ENCODE data around the gene STPG3. TPM values are rescaled to one million over a fixed set of nuclear protein-coding genes. Genes with fewer than 3 reads are reported as not detected.

Gene STPG3
- polyA plus RNA-seq, 3 donors from 2014 or later: not detected

DNA sequence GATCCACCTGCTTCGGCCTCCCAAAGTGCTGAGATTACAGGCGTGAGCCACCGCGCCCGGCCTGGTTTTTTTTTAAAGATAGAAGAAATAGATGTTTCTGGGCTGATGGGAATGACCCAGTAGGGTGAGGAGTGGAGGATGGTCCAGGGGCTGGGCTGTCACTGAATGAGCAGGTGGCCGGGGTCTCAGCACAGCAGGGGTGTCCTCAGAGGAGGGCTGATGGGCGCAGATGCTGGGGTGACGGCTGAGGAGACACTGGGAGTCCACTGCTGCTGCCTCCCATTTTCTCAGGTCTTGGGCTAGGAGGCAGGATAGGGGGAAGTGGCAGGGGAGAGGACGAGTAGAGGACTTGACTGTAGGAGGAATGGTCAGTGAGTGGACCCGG, 24.1 kb downstream of the STPG3 start:
- H3K4me3 Mint-ChIP-seq: peak overlapping the region in 4 of 5 donors; percentile 1 to 54 (median 22)
- H3K27ac Mint-ChIP-seq: peak overlapping the region in 4 of 6 donors; percentile 10 to 45 (median 31)
- peaks cover 0 to 5% (median 0%) of the 10 kb centered on the region in 3 donors for H3K36me3 Mint-ChIP-seq
- DNase-seq: no peak
- H3K9me3 Mint-ChIP-seq: no peaks in the 10 kb centered on the region
- peaks cover 19 to 27% of the 10 kb centered on the region in 2 donors for H3K4me1 Mint-ChIP-seq
- H3K27me3 Mint-ChIP-seq (ENCODE audit: low read depth in 3 of 3): peaks cover 0 to 4% (median 4%) of the 10 kb centered on the region in 3 donors

DNA sequence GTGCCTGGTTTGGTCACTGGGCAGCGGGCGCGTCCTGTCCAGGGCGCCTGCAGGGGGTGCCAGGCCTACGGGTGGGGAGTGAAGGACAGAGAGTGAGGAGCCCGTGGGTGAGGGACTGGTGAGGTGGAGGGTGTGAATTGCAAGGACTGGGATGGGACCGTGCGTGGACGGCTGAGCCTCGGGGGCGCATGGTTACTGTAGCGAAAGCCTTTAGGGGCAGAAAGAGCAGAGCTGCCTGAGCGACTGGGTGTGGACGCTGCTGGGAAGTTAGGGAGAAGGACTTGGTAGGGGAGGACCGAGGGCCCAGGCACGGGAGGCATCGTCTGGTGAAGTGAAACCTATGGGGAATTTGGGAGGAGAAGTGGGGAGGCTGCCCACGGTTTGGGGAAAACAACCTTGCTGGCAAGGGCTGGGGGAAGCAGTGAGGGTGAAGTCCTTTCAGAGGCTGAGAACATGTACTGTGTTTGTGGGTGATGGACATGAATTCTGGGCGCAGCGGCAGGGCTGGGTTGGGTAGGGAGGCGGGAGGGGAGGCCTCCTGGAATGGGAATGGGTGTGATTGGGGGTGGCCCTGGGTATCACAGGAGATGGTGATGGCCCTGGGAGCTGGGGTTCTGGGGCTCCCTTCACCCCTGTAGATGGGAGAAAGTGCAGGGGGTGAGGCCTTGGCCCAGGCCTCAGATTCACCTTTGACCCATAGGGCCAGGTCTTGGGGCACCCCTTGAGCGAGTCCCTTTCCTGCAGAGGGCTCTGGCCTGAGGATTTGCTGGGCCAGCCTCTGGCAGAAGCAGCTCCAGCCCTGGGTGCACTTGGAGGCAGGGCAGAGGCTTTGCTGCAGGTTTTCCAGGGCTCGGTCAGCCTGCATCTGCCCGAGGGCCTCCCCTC, 24.7 kb downstream of the STPG3 start:
- Mint-ChIP-seq H3K27me3 (ENCODE audit: low read depth in 3 of 3) (peaks cover 0 to 4% (median 4%) of the 10 kb centered on the region in 3 donors), H3K4me3 (peak overlapping the region in 3 of 5 donors; percentile 1 to 22 (median 21)), H3K9me3 (no peaks in the 10 kb centered on the region)

DNA sequence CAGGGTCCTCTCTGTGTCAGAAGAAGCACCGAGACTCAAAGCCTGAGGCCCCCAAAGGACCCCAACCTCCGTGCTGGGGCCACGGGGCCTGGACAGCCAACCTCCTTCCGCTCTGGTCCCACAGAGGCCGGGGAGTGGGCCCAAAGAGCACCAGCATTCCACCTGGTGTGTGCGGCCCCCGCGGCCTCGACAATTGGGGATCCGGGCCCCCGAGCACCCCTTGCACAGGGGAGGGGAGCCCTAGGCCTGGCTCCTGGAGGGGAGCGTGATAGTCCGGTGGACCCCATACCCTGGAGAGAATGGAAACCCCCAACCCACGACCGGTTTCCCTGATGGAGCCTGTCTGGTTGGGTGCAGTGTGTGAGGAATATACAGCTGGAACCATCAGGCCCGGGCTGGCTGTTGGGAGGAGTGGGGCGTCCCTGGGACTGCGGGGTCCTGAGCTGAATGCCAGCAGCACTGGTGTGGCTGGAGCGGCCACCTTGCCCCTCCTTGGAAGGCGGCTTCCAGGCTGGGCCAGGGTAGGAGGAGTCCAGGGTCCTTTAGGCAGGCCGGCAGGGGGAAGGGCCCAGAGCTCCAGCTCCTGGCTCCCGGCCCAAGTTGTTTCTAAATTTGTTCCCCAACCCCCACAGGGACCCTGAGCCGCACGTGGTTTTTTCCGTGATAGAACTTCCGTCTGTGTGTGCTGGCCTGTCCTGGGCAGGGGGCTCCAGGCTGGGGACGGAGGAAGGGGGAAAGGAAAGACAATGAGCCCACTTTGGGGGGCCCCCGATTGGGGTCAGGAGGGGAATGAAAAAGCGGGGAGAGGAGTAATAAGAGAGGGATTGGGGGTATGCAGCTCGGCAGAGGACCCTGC, 25.6 kb downstream of the STPG3 start:
- Mint-ChIP-seq H3K36me3 (peaks cover 0 to 5% (median 0%) of the 10 kb centered on the region in 3 donors), H3K4me3 (peak overlapping the region; percentile 68 to 94 (median 89)), H3K4me1 (peaks cover 12 to 21% of the 10 kb centered on the region in 2 donors), H3K9me3 (no peaks in the 10 kb centered on the region), H3K27me3 (ENCODE audit: low read depth in 3 of 3) (peaks cover 0 to 4% (median 2%) of the 10 kb centered on the region in 3 donors), H3K27ac (peak overlapping the region in 5 of 6 donors; percentile 80 to 88 (median 81))
- no peak for DNase-seq

More for the DNA sequence above, 24.7 kb downstream of the STPG3 start:
- Mint-ChIP-seq H3K27ac (peak overlapping the region; percentile 10 to 57 (median 45)), H3K4me1 (peaks cover 19 to 28% of the 10 kb centered on the region in 2 donors), H3K36me3 (peaks cover 0 to 5% (median 0%) of the 10 kb centered on the region in 3 donors)
- DNase-seq: no peak

DNA sequence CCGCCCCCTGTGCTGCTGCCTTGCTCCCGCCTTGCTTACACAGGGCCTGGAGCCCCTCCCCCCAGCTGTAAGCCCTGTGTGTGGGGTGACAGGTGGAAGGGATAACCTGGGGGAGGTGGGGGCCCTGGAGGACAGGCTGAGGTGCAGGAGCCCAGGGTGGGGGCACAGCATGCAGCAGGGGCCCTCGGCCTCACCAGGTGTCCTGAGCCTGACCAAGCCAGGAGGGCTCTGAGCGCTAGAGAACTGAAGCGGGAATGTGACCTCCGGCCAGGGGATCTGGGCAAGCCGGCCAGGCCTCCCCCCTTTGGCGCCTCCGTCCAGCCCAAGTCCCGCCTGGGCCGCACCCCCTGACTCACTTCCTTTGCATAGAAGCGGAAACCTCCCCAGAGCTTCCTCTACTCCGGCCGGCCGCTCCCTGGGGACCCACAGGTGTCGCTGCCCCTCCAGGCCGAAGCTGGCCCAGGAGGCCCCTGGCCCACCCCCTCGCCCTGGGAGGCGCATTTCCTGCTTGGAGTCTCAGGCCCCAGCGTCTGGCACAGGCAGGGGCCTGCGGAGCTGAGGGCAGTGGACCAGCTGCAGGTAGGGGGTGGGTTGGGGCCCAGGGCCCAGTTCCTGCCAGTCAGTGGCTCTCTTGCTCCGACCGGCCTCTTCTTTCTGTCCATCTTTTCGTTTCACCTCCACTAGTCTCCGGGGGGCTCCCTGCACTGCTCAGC, 26.4 kb downstream of the STPG3 start, which contains the start of gene TOR4A:
TSS of gene TOR4A (plus strand) at position 398 of the 713 bp plus-strand sequence. CDS start 964 bp downstream, outside the sequence.
- peak; percentile 51 to 53 (median 53) for DNase-seq
- Mint-ChIP-seq H3K27ac (peak within 1 kb of the TSS; percentile 72 to 88 (median 85)), H3K9me3 (no peaks in the 10 kb centered on the region), H3K4me3 (peak within 1 kb of the TSS; percentile 89 to 94 (median 92)), H3K27me3 (ENCODE audit: low read depth in 3 of 3) (peaks cover 0 to 4% (median 2%) of the 10 kb centered on the region in 3 donors), H3K4me1 (peaks cover 14 to 22% of the 10 kb centered on the region in 2 donors), H3K36me3 (peaks cover 1 to 6% (median 2%) of the 10 kb centered on the region in 3 donors)

DNA sequence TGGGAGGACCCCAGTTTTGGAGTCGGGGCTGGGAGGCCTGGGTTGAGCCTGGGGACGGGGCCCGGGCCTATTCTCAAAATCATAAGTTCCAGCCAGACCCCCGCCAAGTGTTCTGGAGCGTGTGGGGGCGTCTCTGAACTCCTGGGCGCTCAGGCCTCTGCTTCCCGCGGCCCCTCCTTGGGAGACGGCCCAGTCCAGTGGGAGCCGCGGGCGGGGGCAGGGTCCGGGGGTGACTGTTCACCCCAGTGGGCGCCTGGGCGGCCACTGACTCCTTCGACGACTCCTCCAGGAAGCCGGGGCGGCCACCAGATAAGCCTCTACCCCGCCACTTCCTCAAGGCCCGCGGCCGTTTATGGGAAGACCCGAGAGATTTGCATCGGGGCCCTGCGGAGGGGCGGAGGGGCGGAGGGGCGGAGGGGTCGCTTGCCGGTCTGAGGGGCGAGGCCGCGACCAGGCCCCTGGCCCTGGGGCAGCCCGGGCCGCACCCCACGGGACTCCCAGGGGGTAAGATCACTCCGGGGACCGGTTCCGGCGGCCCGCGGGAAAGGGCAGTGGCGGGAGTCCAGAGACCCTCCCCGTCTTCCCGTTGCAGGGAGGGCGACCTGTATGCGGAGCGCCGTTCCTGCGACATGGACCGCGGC, 27.1 kb downstream of the STPG3 start:
- H3K36me3 Mint-ChIP-seq: peaks cover 4 to 9% (median 5%) of the 10 kb centered on the region in 3 donors
- H3K27me3 Mint-ChIP-seq (ENCODE audit: low read depth in 3 of 3): peaks cover 0 to 4% (median 2%) of the 10 kb centered on the region in 3 donors
- peak overlapping the region; percentile 40 to 88 (median 82) for H3K27ac Mint-ChIP-seq
- DNase-seq: no peak
- peak overlapping the region; percentile 89 to 94 (median 92) for H3K4me3 Mint-ChIP-seq
- peaks cover 18 to 23% of the 10 kb centered on the region in 2 donors for H3K4me1 Mint-ChIP-seq
- no peaks in the 10 kb centered on the region for H3K9me3 Mint-ChIP-seq

DNA sequence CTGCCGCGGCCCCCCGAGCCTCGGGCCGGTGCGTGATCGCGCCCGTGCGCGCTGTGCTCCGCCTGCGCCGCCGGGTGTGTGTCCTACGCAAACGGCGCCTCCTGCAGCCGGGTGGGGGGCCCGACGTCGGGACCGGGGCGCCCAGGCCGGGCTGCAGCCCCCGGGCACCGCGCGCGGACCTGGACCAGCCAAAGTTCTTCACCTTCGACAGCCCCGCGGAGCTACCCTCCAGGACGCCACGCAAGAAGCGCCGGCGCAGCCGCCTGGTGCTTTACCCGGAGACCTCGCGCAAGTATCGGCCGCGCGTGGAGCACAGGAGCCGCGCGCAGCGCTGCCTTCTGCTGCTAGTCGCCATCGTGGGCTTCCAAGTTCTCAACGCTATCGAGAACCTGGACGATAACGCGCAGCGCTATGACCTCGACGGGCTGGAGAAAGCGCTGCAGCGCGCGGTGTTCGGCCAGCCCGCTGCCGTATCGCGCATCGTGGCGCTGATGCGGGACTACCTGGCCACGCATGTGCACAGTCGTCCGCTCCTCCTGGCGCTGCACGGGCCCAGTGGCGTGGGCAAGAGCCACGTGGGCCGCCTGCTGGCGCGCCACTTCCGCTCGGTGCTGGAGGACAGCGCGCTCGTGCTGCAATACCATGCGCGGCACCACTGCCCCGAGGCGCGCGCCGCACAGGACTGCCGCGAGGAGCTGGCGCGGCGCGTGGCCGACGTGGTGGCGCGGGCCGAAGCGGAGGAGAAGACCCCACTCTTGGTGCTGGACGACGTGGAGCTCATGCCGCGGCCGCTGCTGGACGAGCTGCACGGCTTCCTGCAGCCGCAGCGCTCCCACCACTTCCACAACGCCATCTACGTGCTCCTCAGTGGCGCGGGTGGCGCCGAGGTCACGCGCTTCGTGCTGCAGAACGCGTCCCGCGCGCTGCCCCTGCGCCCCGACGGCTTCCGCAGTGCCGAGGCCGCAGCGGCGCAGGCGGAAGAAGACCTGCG, 27.9 kb downstream of the STPG3 start:
- no peaks in the 10 kb centered on the region for H3K9me3 Mint-ChIP-seq
- no peak for DNase-seq
- peaks cover 11 to 23% of the 10 kb centered on the region in 2 donors for H3K4me1 Mint-ChIP-seq
- H3K27me3 Mint-ChIP-seq (ENCODE audit: low read depth in 3 of 3): peaks cover 0 to 4% (median 2%) of the 10 kb centered on the region in 3 donors
- no peak overlapping the region for H3K27ac Mint-ChIP-seq
- H3K4me3 Mint-ChIP-seq: peak overlapping the region in 1 of 5 donors; percentile 29
- peaks cover 4 to 5% (median 4%) of the 10 kb centered on the region in 3 donors for H3K36me3 Mint-ChIP-seq

DNA sequence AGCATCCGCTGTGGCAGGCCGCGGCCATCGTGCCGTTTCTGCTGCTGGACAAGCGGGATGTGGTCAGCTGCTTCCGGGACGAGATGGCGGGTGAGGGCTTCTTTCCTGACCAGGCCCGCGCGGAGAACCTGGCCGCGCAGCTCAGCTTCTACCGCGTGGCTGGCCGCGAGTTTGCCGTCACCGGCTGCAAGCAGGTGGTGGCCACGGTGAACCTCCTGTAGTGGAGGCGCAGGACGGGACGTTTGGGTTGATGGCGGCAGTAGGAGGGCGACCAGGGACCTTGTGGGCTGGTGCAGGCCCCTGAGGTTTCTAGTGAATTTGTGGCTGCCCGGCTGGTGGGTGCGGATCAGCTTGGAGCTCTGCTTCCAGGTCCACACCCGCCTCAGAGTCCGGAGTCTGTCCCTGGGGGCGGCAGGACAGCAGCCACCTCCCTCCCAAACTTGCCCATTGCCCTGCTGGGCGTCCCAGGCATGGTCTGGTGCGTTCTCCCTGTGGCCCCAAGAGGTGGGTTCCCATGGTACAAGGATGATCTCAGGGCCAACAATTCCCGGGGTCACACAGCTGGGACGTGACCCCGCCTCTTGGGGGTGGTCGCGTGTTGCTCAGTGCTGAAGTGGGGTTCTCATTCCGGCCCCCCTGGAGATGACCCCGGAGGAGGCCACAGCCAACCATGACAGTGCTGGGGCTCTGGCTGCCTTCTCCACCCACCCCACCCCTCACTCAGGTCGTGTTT, 28.8 kb downstream of the STPG3 start:
- peak overlapping the region in 1 of 6 donors; percentile 24 for H3K27ac Mint-ChIP-seq
- H3K27me3 Mint-ChIP-seq (ENCODE audit: low read depth in 3 of 3): peaks cover 0 to 4% (median 2%) of the 10 kb centered on the region in 3 donors
- no peak for DNase-seq
- peak overlapping the region; percentile 32 to 62 (median 36) for H3K4me3 Mint-ChIP-seq
- H3K36me3 Mint-ChIP-seq: peaks cover 4 to 5% (median 4%) of the 10 kb centered on the region in 3 donors
- no peaks in the 10 kb centered on the region for H3K9me3 Mint-ChIP-seq
- peaks cover 11 to 20% of the 10 kb centered on the region in 2 donors for H3K4me1 Mint-ChIP-seq

DNA sequence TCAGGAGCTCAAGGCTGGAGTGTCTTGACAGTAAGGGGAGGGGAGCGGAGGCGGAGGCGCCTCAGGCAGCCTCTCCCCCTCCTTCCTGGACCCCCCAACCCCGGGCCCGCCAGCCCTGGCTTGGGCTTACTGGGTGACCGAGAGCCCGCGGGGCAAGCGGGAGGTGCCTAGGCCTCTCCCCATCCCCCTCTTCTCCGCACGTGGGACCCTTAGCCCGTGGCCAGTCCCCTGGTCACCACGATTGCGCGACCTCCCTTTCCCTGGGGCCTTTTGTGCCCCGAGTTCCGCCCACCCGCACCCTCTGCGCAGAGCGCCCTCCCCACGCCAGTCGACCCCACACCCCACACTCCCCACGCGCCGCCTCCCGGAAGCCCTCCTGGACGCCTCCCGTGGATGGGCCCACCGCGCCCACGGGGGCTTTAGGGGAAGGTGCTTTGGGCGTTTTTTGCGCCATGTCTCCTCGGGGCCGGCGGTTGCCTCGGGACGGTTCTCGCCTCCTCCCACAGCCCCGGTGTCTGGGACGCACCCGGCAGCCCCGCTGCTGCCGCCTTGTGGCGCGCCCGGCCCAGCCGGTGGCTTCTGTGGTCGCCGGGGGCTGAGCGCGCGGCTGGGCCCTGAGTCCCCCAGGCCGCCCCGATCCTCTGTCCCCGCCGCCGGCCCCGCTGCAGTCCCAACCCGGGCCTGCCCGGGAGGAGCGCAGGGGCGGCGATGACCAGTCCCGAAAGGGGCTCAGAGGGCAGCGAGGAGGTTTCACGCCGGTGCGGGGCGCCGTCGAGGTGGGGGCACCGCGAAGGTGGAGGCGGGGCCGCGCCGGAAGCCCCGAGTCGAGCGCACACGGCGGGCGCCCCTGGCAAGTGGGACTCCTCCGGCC, 29.6 kb downstream of the STPG3 start:
- Mint-ChIP-seq H3K4me3 (peak overlapping the region in 3 of 5 donors; percentile 48 to 62 (median 49)), H3K27ac (peak overlapping the region in 1 of 6 donors; percentile 24)

DNA sequence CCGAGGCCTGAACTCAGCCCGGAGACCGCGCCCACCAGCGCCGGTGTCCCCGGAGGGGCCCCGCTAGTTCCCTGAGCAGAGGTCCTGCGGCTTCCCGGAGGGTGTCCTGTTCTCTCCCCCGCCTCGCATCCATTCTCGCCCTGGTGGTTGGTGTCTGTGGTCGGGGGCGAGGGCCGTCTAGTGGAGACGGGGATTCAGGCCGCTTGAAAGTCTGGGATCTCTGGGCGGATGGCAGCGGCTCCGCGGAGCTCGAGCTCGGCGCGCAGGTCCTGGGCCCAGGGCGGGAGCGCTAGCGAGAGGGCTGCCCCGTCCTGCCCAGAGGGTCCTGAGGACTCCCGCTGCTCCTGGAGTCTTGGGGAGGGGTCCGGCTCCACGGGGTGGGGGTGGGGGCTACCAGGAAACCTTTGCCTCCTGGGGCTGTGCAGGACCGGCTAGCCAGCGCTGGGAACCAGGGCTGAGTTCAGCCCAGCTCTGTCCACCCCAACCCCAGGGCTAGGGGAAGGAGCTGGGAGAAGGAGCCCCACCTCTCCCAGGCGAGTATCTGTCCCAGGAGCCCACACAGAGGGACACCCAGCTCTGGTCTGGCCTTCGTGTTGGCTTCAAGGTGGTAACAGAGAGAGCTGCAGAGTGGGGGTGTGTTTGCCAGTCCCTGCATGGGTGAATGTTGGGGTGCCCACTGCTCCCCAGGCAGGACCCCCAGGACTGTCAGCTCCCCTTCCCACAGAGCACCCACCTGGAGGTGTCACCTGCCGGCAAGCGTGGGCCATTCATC, 30.4 kb downstream of the STPG3 start:
- H3K4me1 Mint-ChIP-seq: peaks cover 11 to 16% of the 10 kb centered on the region in 2 donors

More for the DNA sequence above, 29.6 kb downstream of the STPG3 start:
- H3K36me3 Mint-ChIP-seq: peaks cover 4 to 5% (median 4%) of the 10 kb centered on the region in 3 donors
- H3K27me3 Mint-ChIP-seq (ENCODE audit: low read depth in 3 of 3): peaks cover 0 to 4% (median 2%) of the 10 kb centered on the region in 3 donors
- peak; percentile 45 to 53 (median 50) for DNase-seq
- no peaks in the 10 kb centered on the region for H3K9me3 Mint-ChIP-seq
- H3K4me1 Mint-ChIP-seq: peaks cover 11 to 16% of the 10 kb centered on the region in 2 donors

More for the DNA sequence above, 30.4 kb downstream of the STPG3 start:
- Mint-ChIP-seq H3K4me3 (peak overlapping the region in 3 of 5 donors; percentile 17 to 44 (median 23)), H3K36me3 (peaks cover 4 to 5% (median 4%) of the 10 kb centered on the region in 3 donors), H3K9me3 (no peaks in the 10 kb centered on the region), H3K27ac (peak overlapping the region in 4 of 6 donors; percentile 22 to 66 (median 58)), H3K27me3 (ENCODE audit: low read depth in 3 of 3) (peaks cover 0 to 4% (median 2%) of the 10 kb centered on the region in 3 donors)
- no peak for DNase-seq
